Fibroblast of peridontal ligament (primary cell): Measurements from ENCODE around the gene EMX1.

ENCODE experiments used
- DNase-seq: peaks from one replicate; pipeline ENCODE4 v3.0.0-alpha.2; 2010; ENCODE audit errors: extremely low read depth

EMX1 gene

GRCh38 chr2:72917138-72917876 lies at the start of gene EMX1:
Gene EMX1 (plus strand): TSS chr2:72917519. CDS start chr2:72917853, 334 bp downstream.
- DNase-seq = no peak

- DNase-seq = no peak
These were observed 46.3 kb upstream of the EMX1 start for GRCh38 chr2:72871060-72871459.

- DNase-seq = no peak
These were observed 45.4 kb upstream of the EMX1 start for GRCh38 chr2:72871880-72872279.

GRCh38 chr2:72883356-72883962 lies 33.9 kb upstream of the EMX1 start:
- DNase-seq = peak; percentile 54

- DNase-seq = no peak
These were observed 30.8 kb upstream of the EMX1 start for GRCh38 chr2:72886505-72887031.

- DNase-seq = peak; percentile 31
These were observed 30.1 kb upstream of the EMX1 start, which contains the start of gene SPR for GRCh38 chr2:72887032-72887739. Gene SPR (plus strand): TSS chr2:72887408. CDS start chr2:72887433, 25 bp downstream.

GRCh38 chr2:72887740-72888437 lies 29.4 kb upstream of the EMX1 start:
- DNase-seq = peak; percentile 86

GRCh38 chr2:72888438-72889202 lies 28.7 kb upstream of the EMX1 start:
- no peak for DNase-seq

GRCh38 chr2:72889991-72890390 lies 27.3 kb upstream of the EMX1 start:
- no peak for DNase-seq

GRCh38 chr2:72891091-72891818 lies 26.1 kb upstream of the EMX1 start:
- DNase-seq = no peak

GRCh38 chr2:72892506-72893173 lies 24.7 kb upstream of the EMX1 start:
- peak; percentile 72 for DNase-seq

GRCh38 chr2:72893594-72894319 lies 23.6 kb upstream of the EMX1 start:
- peak; percentile 66 for DNase-seq

- DNase-seq = no peak
These were observed 22.8 kb upstream of the EMX1 start for GRCh38 chr2:72894514-72894913.

- DNase-seq = no peak
These were observed 22.2 kb upstream of the EMX1 start for GRCh38 chr2:72895154-72895553.

- peak; percentile 57 for DNase-seq
These were observed 21.5 kb upstream of the EMX1 start for GRCh38 chr2:72895759-72896281.

GRCh38 chr2:72896446-72896845 lies 20.9 kb upstream of the EMX1 start:
- DNase-seq = no peak

- no peak for DNase-seq
These were observed 19.3 kb upstream of the EMX1 start for GRCh38 chr2:72897785-72898584.

GRCh38 chr2:72898585-72898906 lies 18.8 kb upstream of the EMX1 start:
- DNase-seq = no peak
